Erythroblast (primary cell): ENCODE measurements around the gene TBX4.

Experiments used
- GATA1 ChIP-seq: IDR thresholded peaks from 2 replicates; pipeline ENCODE4 v1.6.1; 2011; ENCODE audit warnings: low read depth, mild to moderate bottlenecking, control low read depth, low read length, moderate library complexity
- POLR2A ChIP-seq: IDR thresholded peaks from 2 replicates; pipeline ENCODE4 v1.6.1; 2011; ENCODE audit warnings: mild to moderate bottlenecking, low read length

- TF ChIP-seq POLR2A, result no peak
- TF ChIP-seq GATA1, result no peak
These were observed 68.7 kb downstream of the TBX4 start for GRCh38 chr17:61520897-61521296.
